LNCAP (cell line): Measurements from ENCODE around the gene MRPL12.

Experiments used
- TF ChIP-seq, protein P1 (sequence below): fragments of 450-650 bp; IDR thresholded peaks from 2 replicates; pipeline ENCODE4 v1.5.1; 2017; ENCODE audit warnings: mild to moderate bottlenecking

Gene MRPL12

GRCh38 chr17:81696218-81696941, 6.8 kb upstream of the MRPL12 start:
- TF ChIP-seq, protein P1, sequence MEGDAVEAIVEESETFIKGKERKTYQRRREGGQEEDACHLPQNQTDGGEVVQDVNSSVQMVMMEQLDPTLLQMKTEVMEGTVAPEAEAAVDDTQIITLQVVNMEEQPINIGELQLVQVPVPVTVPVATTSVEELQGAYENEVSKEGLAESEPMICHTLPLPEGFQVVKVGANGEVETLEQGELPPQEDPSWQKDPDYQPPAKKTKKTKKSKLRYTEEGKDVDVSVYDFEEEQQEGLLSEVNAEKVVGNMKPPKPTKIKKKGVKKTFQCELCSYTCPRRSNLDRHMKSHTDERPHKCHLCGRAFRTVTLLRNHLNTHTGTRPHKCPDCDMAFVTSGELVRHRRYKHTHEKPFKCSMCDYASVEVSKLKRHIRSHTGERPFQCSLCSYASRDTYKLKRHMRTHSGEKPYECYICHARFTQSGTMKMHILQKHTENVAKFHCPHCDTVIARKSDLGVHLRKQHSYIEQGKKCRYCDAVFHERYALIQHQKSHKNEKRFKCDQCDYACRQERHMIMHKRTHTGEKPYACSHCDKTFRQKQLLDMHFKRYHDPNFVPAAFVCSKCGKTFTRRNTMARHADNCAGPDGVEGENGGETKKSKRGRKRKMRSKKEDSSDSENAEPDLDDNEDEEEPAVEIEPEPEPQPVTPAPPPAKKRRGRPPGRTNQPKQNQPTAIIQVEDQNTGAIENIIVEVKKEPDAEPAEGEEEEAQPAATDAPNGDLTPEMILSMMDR: no peak

- TF ChIP-seq, protein P1: no peak
Measured at GRCh38 chr17:81697261-81698044, 5.7 kb upstream of the MRPL12 start.

DNA sequence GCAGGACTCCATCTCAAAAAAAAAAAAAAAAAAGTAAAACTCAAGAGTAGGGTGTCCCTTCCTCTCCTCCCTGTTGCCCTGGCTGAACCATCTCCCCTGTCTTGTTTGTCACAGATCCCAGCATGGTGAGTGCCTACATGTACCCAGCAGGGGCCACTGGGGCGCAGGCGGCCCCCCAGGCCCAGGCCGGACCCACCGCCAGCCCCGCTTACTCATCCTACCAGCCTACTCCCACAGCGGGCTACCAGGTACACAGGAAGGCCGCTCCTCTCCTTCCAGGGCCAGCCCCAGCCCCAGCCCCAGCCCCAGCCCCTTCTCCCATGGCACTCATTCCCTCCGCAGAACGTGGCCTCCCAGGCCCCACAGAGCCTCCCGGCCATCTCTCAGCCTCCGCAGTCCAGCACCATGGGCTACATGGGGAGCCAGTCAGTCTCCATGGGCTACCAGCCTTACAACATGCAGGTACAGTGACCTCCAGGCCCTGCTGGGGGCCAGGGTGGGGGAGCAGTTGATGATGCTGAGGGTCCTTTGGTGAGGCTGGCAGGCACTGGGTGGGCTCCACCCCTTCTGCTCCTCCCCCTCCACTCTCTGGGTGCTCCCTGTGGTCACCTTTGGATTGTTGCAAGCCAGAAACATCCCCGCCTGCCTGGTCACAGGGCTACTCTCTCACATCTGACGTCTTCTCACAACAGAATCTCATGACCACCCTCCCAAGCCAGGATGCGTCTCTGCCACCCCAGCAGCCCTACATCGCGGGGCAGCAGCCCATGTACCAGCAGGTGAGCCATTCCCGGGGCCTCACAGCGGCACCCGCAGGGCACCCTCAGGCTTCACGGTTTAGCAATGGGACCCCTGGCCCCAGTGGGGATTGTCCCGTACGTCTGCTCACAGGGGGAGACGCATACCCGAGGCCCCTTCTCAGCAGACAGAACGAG, 2.5 kb upstream of the MRPL12 start:
- TF ChIP-seq, protein P1: no peak

- TF ChIP-seq, protein P1: no peak
Measured at GRCh38 chr17:81701288-81702071, 1.7 kb upstream of the MRPL12 start.

DNA sequence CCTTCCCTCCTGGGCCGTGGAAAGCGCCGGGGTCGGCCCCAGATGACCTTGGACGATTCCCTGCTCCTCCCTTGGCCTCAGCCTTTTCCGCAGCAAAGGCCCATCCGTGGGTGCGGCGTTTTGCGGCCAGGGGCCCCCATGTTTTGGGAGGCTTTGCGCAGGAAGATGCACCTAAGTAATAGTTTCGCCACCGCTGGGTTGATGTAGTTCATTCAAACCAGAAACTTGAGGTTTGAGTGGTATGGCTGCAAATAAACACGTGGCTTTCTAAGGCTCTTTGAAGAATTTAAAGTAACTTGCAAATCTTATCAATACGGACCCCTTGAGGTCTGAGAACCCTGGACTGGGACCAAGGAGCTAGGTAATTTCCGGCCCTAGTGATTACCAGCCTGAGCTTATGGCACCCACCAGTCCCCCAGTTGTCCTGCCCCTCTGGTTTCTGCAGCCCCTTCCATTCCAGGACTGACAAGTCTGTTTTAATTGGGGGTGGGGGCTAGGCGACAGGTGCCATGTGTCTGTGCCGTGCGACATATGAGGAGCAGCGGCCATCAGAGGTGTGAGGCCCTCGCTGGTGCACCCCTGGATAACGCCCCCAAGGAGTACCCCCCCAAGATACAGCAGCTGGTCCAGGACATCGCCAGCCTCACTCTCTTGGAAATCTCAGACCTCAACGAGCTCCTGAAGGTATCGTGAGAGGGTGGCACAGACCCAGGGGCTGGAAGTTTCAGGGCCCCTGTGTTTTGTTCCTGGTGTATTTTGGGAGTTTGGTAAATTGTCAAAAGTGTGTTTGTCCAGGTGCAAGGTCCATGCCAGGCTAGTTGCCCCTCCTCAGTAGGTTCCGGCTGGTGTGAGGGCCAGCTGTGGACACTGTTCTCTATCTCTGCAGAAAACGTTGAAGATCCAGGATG, 834 bp downstream of the MRPL12 start:
- TF ChIP-seq, protein P1: no peak

DNA sequence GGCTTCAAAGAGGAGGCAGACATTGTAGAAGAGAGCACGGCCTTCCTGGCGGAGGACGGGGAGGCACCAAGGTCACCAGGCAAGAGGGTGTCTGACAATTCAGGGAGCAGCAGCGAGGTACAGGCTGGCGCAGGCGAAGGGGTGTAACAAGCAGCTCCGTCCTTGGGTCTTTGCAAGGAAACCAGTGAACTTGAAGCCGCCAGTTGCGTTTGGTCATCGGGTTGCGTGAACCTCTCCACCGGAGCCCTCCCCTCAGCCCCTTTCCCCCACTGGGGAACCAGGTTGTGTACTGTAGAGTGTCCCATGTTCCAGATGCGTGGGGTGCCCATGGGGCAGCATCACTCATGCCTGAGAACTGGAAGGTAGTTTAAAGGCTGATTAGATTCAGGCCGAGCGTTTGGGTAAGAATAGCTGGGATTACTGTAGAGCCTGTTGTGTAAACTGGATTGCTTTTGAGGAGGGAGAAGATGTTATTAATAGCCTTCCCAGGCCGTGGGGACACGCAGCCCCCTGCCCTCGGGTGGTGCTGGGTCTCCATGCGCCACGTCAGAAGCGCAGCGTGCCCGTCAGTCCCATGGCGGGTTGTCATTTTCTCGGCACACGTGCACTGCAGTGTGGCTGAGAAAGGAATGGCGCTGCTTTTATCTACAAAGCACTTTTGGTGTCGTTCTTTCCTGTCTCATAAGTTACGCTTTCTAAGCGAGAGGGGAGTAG, 2.5 kb downstream of the MRPL12 start:
- TF ChIP-seq, protein P1: no peak
